Liver (tissue), 3 donors: ENCODE measurements around the gene RIC1.

Experiments
- CTCF ChIP-seq: fragments of 150-350 bp; IDR thresholded peaks from 2 replicates; pipeline ENCODE4 v1.5.1; 2017; ENCODE audit warnings: improper control_type of control experiment, low read depth, low read length; ENCODE audit not compliant: missing input control
- EGR1 ChIP-seq, 2 donors: IDR thresholded peaks; 2 replicates each; pipeline ENCODE4 v1.6.1; 2016 to 2018; ENCODE audit warnings: antibody characterized with exemption in 2 of 2, low read depth in 2 of 2
- FOXA1 ChIP-seq: IDR thresholded peaks from 2 replicates; pipeline ENCODE4 v1.6.1; 2016; ENCODE audit warnings: antibody characterized with exemption
- GABPA ChIP-seq, 2 donors: IDR thresholded peaks in 1 of 2; conservative IDR thresholded peaks in 1 of 2; 2 replicates each; pipeline ENCODE4 v1.6.1; 2016; ENCODE audit warnings: antibody characterized with exemption in 2 of 2, mild to moderate bottlenecking in 1 of 2, moderate library complexity in 1 of 2
- JUND ChIP-seq, 2 donors: IDR thresholded peaks; 2 replicates each; pipeline ENCODE4 v1.6.1; 2016; ENCODE audit warnings: antibody characterized with exemption in 2 of 2
- RAD21 ChIP-seq, 2 donors: IDR thresholded peaks; 2 replicates each; pipeline ENCODE4 v1.6.1; 2016; ENCODE audit warnings: antibody characterized with exemption in 2 of 2, mild to moderate bottlenecking in 2 of 2
- RXRA ChIP-seq, 2 donors: IDR thresholded peaks; 2 replicates each; pipeline ENCODE4 v1.6.1; 2017 to 2018; ENCODE audit warnings: antibody characterized with exemption in 2 of 2, mild to moderate bottlenecking in 1 of 2
- SP1 ChIP-seq: IDR thresholded peaks from 2 replicates; pipeline ENCODE4 v1.6.1; 2018; ENCODE audit warnings: antibody characterized with exemption, mild to moderate bottlenecking
- TAF1 ChIP-seq: conservative IDR thresholded peaks from 2 replicates; pipeline ENCODE4 v1.6.1; 2016; ENCODE audit warnings: antibody characterized with exemption, mild to moderate bottlenecking
- YY1 ChIP-seq: IDR thresholded peaks from 2 replicates; pipeline ENCODE4 v1.6.1; 2016; ENCODE audit warnings: antibody characterized with exemption, mild to moderate bottlenecking
- ZBTB33 ChIP-seq: IDR thresholded peaks from 2 replicates; pipeline ENCODE4 v1.6.1; 2016; ENCODE audit warnings: antibody characterized with exemption
- TF ChIP-seq, protein P1 (sequence below): IDR thresholded peaks from 2 replicates; pipeline ENCODE4 v1.6.1; 2016; ENCODE audit warnings: antibody characterized with exemption
- TF ChIP-seq, protein P2 (sequence below): IDR thresholded peaks from 2 replicates; pipeline ENCODE4 v1.6.1; 2016; ENCODE audit warnings: antibody characterized with exemption, mild to moderate bottlenecking
- TF ChIP-seq, protein P3 (sequence below): IDR thresholded peaks from 2 replicates; pipeline ENCODE4 v1.6.1; 2016; ENCODE audit warnings: antibody characterized with exemption
- donor health status: healthy.
- donor health status: healthy.

GRCh38 chr9:5791870-5792269 is 163.0 kb downstream of the RIC1 start:
- TF ChIP-seq CTCF = no peak
- TF ChIP-seq, protein P1, sequence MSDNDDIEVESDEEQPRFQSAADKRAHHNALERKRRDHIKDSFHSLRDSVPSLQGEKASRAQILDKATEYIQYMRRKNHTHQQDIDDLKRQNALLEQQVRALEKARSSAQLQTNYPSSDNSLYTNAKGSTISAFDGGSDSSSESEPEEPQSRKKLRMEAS = no peak
- TF ChIP-seq EGR1 (IDR thresholded peaks at IDR 0.05; ENCODE audit: low read depth in 2 of 2) = no peak
- TF ChIP-seq JUND (IDR thresholded peaks at IDR 0.05) = no peak
- no peak for TF ChIP-seq RXRA (IDR thresholded peaks at IDR 0.05)
- no peak for TF ChIP-seq FOXA1
- no peak for TF ChIP-seq TAF1
- no peak for TF ChIP-seq RAD21 (IDR thresholded peaks at IDR 0.05)
- TF ChIP-seq, protein P2, sequence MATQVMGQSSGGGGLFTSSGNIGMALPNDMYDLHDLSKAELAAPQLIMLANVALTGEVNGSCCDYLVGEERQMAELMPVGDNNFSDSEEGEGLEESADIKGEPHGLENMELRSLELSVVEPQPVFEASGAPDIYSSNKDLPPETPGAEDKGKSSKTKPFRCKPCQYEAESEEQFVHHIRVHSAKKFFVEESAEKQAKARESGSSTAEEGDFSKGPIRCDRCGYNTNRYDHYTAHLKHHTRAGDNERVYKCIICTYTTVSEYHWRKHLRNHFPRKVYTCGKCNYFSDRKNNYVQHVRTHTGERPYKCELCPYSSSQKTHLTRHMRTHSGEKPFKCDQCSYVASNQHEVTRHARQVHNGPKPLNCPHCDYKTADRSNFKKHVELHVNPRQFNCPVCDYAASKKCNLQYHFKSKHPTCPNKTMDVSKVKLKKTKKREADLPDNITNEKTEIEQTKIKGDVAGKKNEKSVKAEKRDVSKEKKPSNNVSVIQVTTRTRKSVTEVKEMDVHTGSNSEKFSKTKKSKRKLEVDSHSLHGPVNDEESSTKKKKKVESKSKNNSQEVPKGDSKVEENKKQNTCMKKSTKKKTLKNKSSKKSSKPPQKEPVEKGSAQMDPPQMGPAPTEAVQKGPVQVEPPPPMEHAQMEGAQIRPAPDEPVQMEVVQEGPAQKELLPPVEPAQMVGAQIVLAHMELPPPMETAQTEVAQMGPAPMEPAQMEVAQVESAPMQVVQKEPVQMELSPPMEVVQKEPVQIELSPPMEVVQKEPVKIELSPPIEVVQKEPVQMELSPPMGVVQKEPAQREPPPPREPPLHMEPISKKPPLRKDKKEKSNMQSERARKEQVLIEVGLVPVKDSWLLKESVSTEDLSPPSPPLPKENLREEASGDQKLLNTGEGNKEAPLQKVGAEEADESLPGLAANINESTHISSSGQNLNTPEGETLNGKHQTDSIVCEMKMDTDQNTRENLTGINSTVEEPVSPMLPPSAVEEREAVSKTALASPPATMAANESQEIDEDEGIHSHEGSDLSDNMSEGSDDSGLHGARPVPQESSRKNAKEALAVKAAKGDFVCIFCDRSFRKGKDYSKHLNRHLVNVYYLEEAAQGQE = no peak
- no peak for TF ChIP-seq YY1
- TF ChIP-seq SP1 = no peak
- TF ChIP-seq GABPA (IDR thresholded peaks at IDR 0.05 in 1 of 2, conservative IDR thresholded peaks at IDR 0.05 in 1 of 2) = no peak
- no peak for TF ChIP-seq ZBTB33
- TF ChIP-seq, protein P3, sequence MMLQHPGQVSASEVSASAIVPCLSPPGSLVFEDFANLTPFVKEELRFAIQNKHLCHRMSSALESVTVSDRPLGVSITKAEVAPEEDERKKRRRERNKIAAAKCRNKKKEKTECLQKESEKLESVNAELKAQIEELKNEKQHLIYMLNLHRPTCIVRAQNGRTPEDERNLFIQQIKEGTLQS = no peak
